ENCODE results near the gene SDCCAG8.

SDCCAG8 gene

GRCh38 chr1:243420016-243420945 lies 164.4 kb downstream of the SDCCAG8 start:
- DNase-seq (ENCODE audit: low read depth in 2 of 2), result no peak

GRCh38 chr1:243420946-243421685 lies 165.3 kb downstream of the SDCCAG8 start:
- DNase-seq (ENCODE audit: low read depth in 2 of 2), result no peak

- peak in 1 of 2 donors; percentile 22 for DNase-seq (ENCODE audit: low read depth in 2 of 2)
Measured at GRCh38 chr1:243421784-243422183, 165.9 kb downstream of the SDCCAG8 start.

GRCh38 chr1:243422362-243422761 lies 166.5 kb downstream of the SDCCAG8 start:
- DNase-seq (ENCODE audit: low read depth in 2 of 2), result no peak

GRCh38 chr1:243428084-243428483 lies 172.2 kb downstream of the SDCCAG8 start:
- DNase-seq (ENCODE audit: low read depth in 2 of 2), result no peak

GRCh38 chr1:243428617-243429342 lies 172.9 kb downstream of the SDCCAG8 start:
- DNase-seq (ENCODE audit: low read depth in 2 of 2), result no peak

- DNase-seq (ENCODE audit: low read depth in 2 of 2), result no peak
Measured at GRCh38 chr1:243431591-243431990, 175.8 kb downstream of the SDCCAG8 start.

GRCh38 chr1:243432136-243432535 lies 176.3 kb downstream of the SDCCAG8 start:
- DNase-seq (ENCODE audit: low read depth in 2 of 2), result no peak

- DNase-seq (ENCODE audit: low read depth in 2 of 2), result no peak
Measured at GRCh38 chr1:243433737-243434370, 178.0 kb downstream of the SDCCAG8 start.

GRCh38 chr1:243434594-243434993 lies 178.8 kb downstream of the SDCCAG8 start:
- no peak for DNase-seq (ENCODE audit: low read depth in 2 of 2)

GRCh38 chr1:243435836-243436235 lies 180.0 kb downstream of the SDCCAG8 start:
- DNase-seq (ENCODE audit: low read depth in 2 of 2), result no peak

GRCh38 chr1:243438146-243438545 lies 182.3 kb downstream of the SDCCAG8 start:
- DNase-seq (ENCODE audit: low read depth in 2 of 2), result no peak

GRCh38 chr1:243438815-243439214 lies 183.0 kb downstream of the SDCCAG8 start:
- no peak for DNase-seq (ENCODE audit: low read depth in 2 of 2)

- no peak for DNase-seq (ENCODE audit: low read depth in 2 of 2)
Measured at GRCh38 chr1:243440406-243440805, 184.6 kb downstream of the SDCCAG8 start.

- no peak for DNase-seq (ENCODE audit: low read depth in 2 of 2)
Measured at GRCh38 chr1:243441601-243442000, 185.8 kb downstream of the SDCCAG8 start.

GRCh38 chr1:243443557-243443956 lies 187.7 kb downstream of the SDCCAG8 start:
- no peak for DNase-seq (ENCODE audit: low read depth in 2 of 2)

GRCh38 chr1:243447347-243447746 lies 191.5 kb downstream of the SDCCAG8 start:
- DNase-seq (ENCODE audit: low read depth in 2 of 2), result no peak

- DNase-seq (ENCODE audit: low read depth in 2 of 2), result no peak
Measured at GRCh38 chr1:243447844-243448243, 192.0 kb downstream of the SDCCAG8 start.

GRCh38 chr1:243449373-243449772 lies 193.5 kb downstream of the SDCCAG8 start:
- DNase-seq (ENCODE audit: low read depth in 2 of 2), result no peak

- no peak for DNase-seq (ENCODE audit: low read depth in 2 of 2)
Measured at GRCh38 chr1:243452092-243452491, 196.3 kb downstream of the SDCCAG8 start.

GRCh38 chr1:243454328-243454997 lies 198.6 kb downstream of the SDCCAG8 start:
- no peak for DNase-seq (ENCODE audit: low read depth in 2 of 2)
